ENCODE results near the gene MAPK10. TPM values are rescaled to one million over a fixed set of nuclear protein-coding genes. Genes with fewer than 3 reads are reported as not detected.
A peak's percentile ranks its signal among the peaks of the same experiment; 100 is the strongest.
"Not testable (repeated sequence)": the region's sequence is repeated elsewhere in the genome, so short reads cannot be mapped to it uniquely, and the experiment has no call there.

The MAPK10 gene
- total RNA-seq, 6 experiments from 2014 or later: 0.74 to 1.9 (median 1.6) TPM

DNA sequence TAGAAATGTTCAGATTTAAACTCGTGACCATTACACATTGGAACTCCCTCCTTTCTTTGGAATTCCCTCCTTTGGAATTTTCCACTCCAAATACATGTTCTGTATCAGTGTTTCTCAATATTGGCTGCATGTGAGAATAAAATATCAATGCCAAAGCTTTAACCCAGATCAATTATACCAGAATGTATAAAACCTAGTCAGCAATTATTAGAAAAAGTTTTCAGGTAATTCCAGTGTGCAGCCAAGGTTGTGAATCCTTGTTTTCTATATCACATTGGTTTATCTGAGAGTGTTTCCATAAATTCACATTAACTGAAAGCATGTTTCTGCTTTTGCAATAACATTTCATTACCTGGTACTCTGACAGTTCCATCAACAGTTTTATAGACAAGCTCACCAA, 394.3 kb downstream of the MAPK10 start:
- Histone ChIP-seq H3K36me3 (no peaks in the 10 kb centered on the region), H3K27me3 (no peaks in the 10 kb centered on the region), H3K4me3 (no peak overlapping the region), H3K4me1 (no peaks in the 10 kb centered on the region), H3K9me3 (no peaks in the 10 kb centered on the region), H3K27ac (no peak overlapping the region)
- DNase-seq: no peak
- 67% methylated on average over 1 of the region's 1 CpG for WGBS (ENCODE audit: insufficient coverage, low coverage, low lambda C conversion rate, missing lambda C conversion rate)
- ATAC-seq: no peak
- TF ChIP-seq POLR2A (IDR thresholded peaks at IDR 0.05): no peak
- TF ChIP-seq, protein P1, sequence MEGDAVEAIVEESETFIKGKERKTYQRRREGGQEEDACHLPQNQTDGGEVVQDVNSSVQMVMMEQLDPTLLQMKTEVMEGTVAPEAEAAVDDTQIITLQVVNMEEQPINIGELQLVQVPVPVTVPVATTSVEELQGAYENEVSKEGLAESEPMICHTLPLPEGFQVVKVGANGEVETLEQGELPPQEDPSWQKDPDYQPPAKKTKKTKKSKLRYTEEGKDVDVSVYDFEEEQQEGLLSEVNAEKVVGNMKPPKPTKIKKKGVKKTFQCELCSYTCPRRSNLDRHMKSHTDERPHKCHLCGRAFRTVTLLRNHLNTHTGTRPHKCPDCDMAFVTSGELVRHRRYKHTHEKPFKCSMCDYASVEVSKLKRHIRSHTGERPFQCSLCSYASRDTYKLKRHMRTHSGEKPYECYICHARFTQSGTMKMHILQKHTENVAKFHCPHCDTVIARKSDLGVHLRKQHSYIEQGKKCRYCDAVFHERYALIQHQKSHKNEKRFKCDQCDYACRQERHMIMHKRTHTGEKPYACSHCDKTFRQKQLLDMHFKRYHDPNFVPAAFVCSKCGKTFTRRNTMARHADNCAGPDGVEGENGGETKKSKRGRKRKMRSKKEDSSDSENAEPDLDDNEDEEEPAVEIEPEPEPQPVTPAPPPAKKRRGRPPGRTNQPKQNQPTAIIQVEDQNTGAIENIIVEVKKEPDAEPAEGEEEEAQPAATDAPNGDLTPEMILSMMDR (IDR thresholded peaks at IDR 0.05): no peak
- intact Hi-C loops (cut with DNase I): loop anchor here in 1 of 2 donors (10.0 kb wide), 1 partner anchor 161 kb away; no protein-coding TSS in a partner anchor

DNA sequence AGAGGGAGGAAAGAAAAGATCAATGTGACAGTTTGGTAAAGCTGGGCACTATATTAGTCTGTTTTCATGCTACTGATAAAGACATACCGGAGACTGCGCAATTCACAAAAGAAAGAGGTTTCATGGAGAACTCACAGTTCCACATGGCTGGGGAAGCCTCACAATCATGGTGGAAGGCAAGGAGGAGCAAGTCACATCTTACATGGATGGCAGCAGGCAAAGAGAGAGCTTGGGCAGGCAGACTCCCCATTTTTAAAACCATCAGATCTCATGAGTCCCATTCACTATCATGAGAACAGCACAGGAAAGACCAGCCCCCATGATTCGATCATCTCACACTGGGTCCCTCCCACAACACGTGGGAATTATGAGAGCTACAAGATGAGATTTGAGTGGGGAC, 394.8 kb downstream of the MAPK10 start:
- not testable (repeated sequence) for DNase-seq, ATAC-seq, H3K4me1 ChIP-seq, H3K27me3 ChIP-seq, H3K36me3 ChIP-seq, H3K27ac ChIP-seq, H3K4me3 ChIP-seq, H3K9me3 ChIP-seq
- intact Hi-C loops (cut with DNase I): loop anchor here in 1 of 2 donors (10.0 kb wide), 1 partner anchor 160 kb away; no protein-coding TSS in a partner anchor
- 86% methylated on average over 4 of the region's 4 CpGs for WGBS (ENCODE audit: insufficient coverage, low coverage, low lambda C conversion rate, missing lambda C conversion rate)

DNA sequence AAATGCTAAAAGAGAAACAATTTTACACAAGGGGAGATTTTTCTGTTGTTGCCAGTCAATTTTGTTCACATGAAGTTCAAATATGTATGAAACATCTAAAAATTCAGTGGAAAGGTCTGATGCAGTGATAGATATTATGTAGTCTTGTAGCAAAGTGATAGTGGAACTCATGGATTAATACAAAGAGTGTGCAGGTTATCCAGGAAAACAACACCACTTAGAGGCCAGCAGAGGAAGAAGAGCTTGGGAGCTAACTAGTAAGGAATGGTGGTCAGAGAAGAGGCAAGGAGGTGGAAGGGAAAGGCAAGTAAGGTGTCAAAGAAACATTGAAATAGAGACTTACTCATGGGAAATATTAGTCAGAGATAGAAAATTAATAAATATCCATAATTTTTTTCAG, 395.6 kb downstream of the MAPK10 start:
- DNase-seq: no peak
- no peaks in the 10 kb centered on the region for H3K27me3 ChIP-seq
- H3K4me3 ChIP-seq: no peak overlapping the region
- peak; percentile 87 to 92 (median 90) for ATAC-seq
- no peaks in the 10 kb centered on the region for H3K36me3 ChIP-seq
- intact Hi-C loops (cut with DNase I): loop anchor here in 1 of 2 donors (10.0 kb wide), 1 partner anchor 159 kb away; no protein-coding TSS in a partner anchor
- H3K9me3 ChIP-seq: no peaks in the 10 kb centered on the region
- no peaks in the 10 kb centered on the region for H3K4me1 ChIP-seq
- TF ChIP-seq POLR2A (IDR thresholded peaks at IDR 0.05): no peak
- TF ChIP-seq, protein P1 (IDR thresholded peaks at IDR 0.05): peak; percentile 31 to 56 (median 52)
- no peak overlapping the region for H3K27ac ChIP-seq

DNA sequence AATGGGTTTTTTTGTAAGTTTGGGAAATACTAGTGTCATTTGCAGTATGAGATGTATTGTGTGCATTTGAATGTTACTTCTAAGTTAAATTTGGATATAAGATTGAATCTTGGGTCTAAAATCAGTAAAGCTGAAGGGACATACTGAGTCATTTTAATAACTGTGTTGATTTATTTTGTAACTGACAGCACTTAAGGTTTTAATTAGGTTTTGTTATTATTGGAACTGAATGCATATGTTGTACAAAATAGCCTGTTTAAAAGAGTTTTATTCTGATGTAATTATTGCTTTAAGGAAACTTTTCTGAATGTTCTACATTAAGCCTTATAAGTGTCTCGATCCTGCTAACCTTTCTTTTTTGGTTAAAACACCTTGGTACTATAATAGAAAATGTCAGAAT, 396.6 kb downstream of the MAPK10 start:
- TF ChIP-seq POLR2A (IDR thresholded peaks at IDR 0.05): no peak
- TF ChIP-seq, protein P1 (IDR thresholded peaks at IDR 0.05): no peak
- WGBS (ENCODE audit: insufficient coverage, low coverage, low lambda C conversion rate, missing lambda C conversion rate): 81% methylated on average over 1 of the region's 1 CpG
- H3K9me3 ChIP-seq: no peaks in the 10 kb centered on the region
- H3K27ac ChIP-seq: no peak overlapping the region
- H3K36me3 ChIP-seq: no peaks in the 10 kb centered on the region
- H3K27me3 ChIP-seq: no peaks in the 10 kb centered on the region
- ATAC-seq (no peak), DNase-seq (no peak)
- intact Hi-C loops (cut with DNase I): loop anchor here in 1 of 2 donors (10.0 kb wide), 1 partner anchor 158 kb away; no protein-coding TSS in a partner anchor
- no peak overlapping the region for H3K4me3 ChIP-seq
- no peaks in the 10 kb centered on the region for H3K4me1 ChIP-seq

DNA sequence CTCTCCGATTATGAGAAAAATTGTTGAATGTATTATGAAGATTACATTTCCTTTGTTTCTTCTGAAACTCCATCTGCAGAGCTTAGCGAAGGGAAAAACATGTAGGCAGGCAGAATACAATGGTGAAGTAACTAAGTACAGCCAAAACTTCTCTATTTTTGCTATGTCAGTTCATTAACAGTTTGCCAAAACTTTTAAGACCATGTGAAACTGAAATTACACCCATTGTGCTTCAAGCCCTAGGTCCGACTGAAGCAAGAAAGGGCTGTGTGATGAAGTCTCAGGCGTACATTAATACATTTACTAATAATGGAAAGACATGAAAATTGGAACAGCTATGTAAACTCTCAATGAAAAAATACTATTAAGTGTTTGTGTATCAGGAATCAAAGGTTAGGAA, 398.0 kb downstream of the MAPK10 start:
- 79% methylated on average over 4 of the region's 4 CpGs for WGBS (ENCODE audit: insufficient coverage, low coverage, low lambda C conversion rate, missing lambda C conversion rate)
- TF ChIP-seq POLR2A (IDR thresholded peaks at IDR 0.05): no peak
- TF ChIP-seq, protein P1 (IDR thresholded peaks at IDR 0.05): no peak
- H3K4me1 ChIP-seq: no peaks in the 10 kb centered on the region
- intact Hi-C loops (cut with DNase I): loop anchor here in 1 of 2 donors (10.0 kb wide), 1 partner anchor 157 kb away; no protein-coding TSS in a partner anchor
- no peak overlapping the region for H3K27ac ChIP-seq
- H3K27me3 ChIP-seq: no peaks in the 10 kb centered on the region
- ATAC-seq (no peak), DNase-seq (no peak)
- H3K9me3 ChIP-seq: no peaks in the 10 kb centered on the region
- H3K4me3 ChIP-seq: no peak overlapping the region
- no peaks in the 10 kb centered on the region for H3K36me3 ChIP-seq
